HEK293 (cell line): ENCODE measurements around the gene ST3GAL5.

Source experiments
- CTCF ChIA-PET: fragments of 350-600 bp; formaldehyde crosslinking; extraction: SDS; loops from one replicate; lab custom pipeline; 2021; ENCODE audit warnings: antibody characterized with exemption; lab: Yijun Ruan, JAX
- POLR2A ChIA-PET: fragments of 300-600 bp; formaldehyde crosslinking; extraction: SDS; loops from one replicate; lab custom pipeline; 2020; ENCODE audit warnings: antibody characterized with exemption, inconsistent platforms; lab: Yijun Ruan, JAX
- H3K27ac ChIP-seq: fragments of 200-500 bp; sonication (Bioruptor generic); 2 replicates; pipeline ENCODE4 v1.5.1; 2014; ENCODE audit warnings: low read depth, low read length, control low read depth, inconsistent platforms; ENCODE audit errors: extremely low read depth
- H3K36me3 ChIP-seq, 2 experiments: fragments of 200-500 bp in 1 of 2; sonication (Bioruptor generic) in 1 of 2; 1 replicate in 1 of 2; 2 replicates in 1 of 2; pipeline ENCODE4 v1.5.1; 2014 to 2017; ENCODE audit warnings: inconsistent platforms in 2 of 2, low read length in 2 of 2; ENCODE audit not compliant: control insufficient read depth in 2 of 2, insufficient read depth in 1 of 2
- H3K4me1 ChIP-seq: fragments of 200-500 bp; sonication (Bioruptor generic); 2 replicates; pipeline ENCODE4 v1.5.1; 2014; ENCODE audit warnings: mild to moderate bottlenecking, low read length, inconsistent platforms; ENCODE audit not compliant: control insufficient read depth, insufficient read depth
- H3K4me3 ChIP-seq: 2 replicates; pipeline ENCODE4 v1.5.1; 2011; ENCODE audit warnings: low read depth, mild to moderate bottlenecking, control low read depth, low read length, moderate library complexity
- H3K9me3 ChIP-seq: fragments of 200-500 bp; sonication (Bioruptor generic); 2 replicates; pipeline ENCODE4 v1.5.1; 2014; ENCODE audit warnings: low read depth, low read length, inconsistent platforms; ENCODE audit not compliant: control insufficient read depth, insufficient read depth
- KLF8 ChIP-seq: fragments of 450-650 bp; formaldehyde crosslinking; IDR thresholded peaks from 2 replicates; pipeline ENCODE4 v1.5.1; 2016; ENCODE audit warnings: missing biosample characterization, missing genetic modification characterization
- ZNF157 ChIP-seq: fragments of 450-650 bp; formaldehyde crosslinking; IDR thresholded peaks from 2 replicates; pipeline ENCODE4 v1.5.1; 2016; ENCODE audit warnings: missing biosample characterization, missing genetic modification characterization
- ZNF169 ChIP-seq: fragments of 450-650 bp; formaldehyde crosslinking; IDR thresholded peaks from 2 replicates; pipeline ENCODE4 v1.5.1; 2016; ENCODE audit warnings: missing biosample characterization, missing genetic modification characterization
- ZNF239 ChIP-seq: fragments of 450-650 bp; formaldehyde crosslinking; IDR thresholded peaks from 2 replicates; pipeline ENCODE4 v1.5.1; 2016; ENCODE audit warnings: missing biosample characterization, missing genetic modification characterization
- ZNF48 ChIP-seq: fragments of 450-650 bp; formaldehyde crosslinking; IDR thresholded peaks from 2 replicates; pipeline ENCODE4 v1.5.1; 2016; ENCODE audit warnings: missing biosample characterization, missing genetic modification characterization
- ZNF558 ChIP-seq: fragments of 450-650 bp; formaldehyde crosslinking; IDR thresholded peaks from 2 replicates; pipeline ENCODE4 v1.5.1; 2016; ENCODE audit warnings: missing biosample characterization, missing genetic modification characterization
- ZNF701 ChIP-seq: fragments of 450-650 bp; formaldehyde crosslinking; IDR thresholded peaks from 2 replicates; pipeline ENCODE4 v1.5.1; 2016; ENCODE audit warnings: missing biosample characterization, missing genetic modification characterization
- ZNF777 ChIP-seq: fragments of 450-650 bp; formaldehyde crosslinking; IDR thresholded peaks from 2 replicates; pipeline ENCODE4 v1.5.1; 2017; ENCODE audit warnings: missing biosample characterization, missing genetic modification characterization, borderline replicate concordance
- ZSCAN16 ChIP-seq: fragments of 450-650 bp; formaldehyde crosslinking; IDR thresholded peaks from 2 replicates; pipeline ENCODE4 v1.5.1; 2016; ENCODE audit warnings: missing biosample characterization, missing genetic modification characterization
- TF ChIP-seq, protein P1 (sequence below): fragments of 450-650 bp; formaldehyde crosslinking; IDR thresholded peaks from 2 replicates; pipeline ENCODE4 v1.5.1; 2017; ENCODE audit warnings: missing biosample characterization, missing genetic modification characterization
- TF ChIP-seq, protein P2 (sequence below): fragments of 450-650 bp; formaldehyde crosslinking; IDR thresholded peaks from 2 replicates; pipeline ENCODE4 v1.5.1; 2017; ENCODE audit warnings: missing biosample characterization, mild to moderate bottlenecking, missing genetic modification characterization, moderate library complexity
- TF ChIP-seq, protein P3 (sequence below): fragments of 450-650 bp; formaldehyde crosslinking; IDR thresholded peaks from 2 replicates; pipeline ENCODE4 v1.5.1; 2016; ENCODE audit warnings: missing biosample characterization, missing genetic modification characterization
- TF ChIP-seq, protein P4 (sequence below): fragments of 450-650 bp; formaldehyde crosslinking; IDR thresholded peaks from 2 replicates; pipeline ENCODE4 v1.5.1; 2016; ENCODE audit warnings: missing biosample characterization, missing genetic modification characterization

ST3GAL5 gene

DNA sequence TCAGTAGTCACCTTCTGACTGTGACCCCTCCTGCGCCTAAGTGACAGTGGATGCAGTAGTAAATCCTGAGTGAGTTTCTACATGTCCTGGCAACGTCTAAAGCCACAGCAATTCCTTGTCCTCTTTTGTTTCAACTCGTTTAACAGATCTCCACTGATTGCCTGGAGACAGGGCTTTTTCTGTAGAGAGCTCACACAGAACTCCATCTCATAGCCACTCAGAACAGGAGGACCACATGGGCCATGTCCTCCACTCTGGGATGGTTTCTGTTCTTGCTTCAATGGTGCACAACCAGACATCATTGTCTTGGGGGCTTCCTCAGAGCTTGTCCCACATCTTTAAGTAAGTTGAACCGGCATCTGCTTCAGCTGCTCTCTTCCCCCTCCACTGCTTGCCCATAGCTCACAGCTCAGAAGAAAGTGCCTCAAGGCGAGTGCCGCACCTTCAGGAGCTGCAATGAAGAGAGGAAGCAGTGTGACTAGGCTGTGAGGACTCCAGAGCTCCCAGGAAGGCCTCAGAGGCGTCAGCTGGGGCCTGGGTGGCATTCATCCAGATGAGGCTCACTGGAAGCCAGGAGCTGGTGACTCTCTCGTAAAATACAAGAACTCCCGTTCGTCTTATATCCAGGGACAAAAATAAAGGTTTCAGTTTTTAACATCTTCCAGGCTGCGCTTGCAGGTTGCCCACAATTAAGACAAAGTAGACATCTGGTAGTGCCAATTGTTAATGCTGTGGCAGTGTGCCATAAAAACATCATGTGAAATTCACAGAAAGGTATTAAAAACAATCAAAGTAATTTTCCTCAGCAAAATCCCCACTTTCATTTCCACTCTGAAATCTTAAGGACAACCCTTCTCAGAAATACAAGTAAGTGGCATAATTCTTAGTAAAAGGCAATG is 37.3 kb downstream of the ST3GAL5 start:
- H3K27ac ChIP-seq: no peak overlapping the region
- no peaks in the 10 kb centered on the region for H3K9me3 ChIP-seq
- ChIA-PET POLR2A (no interaction called here), CTCF (interaction anchor here (0.6 to 1.0 kb wide), 2 partner anchors 8 to 12 kb away, joined by 3 read pairs; no protein-coding TSS in a partner anchor)
- no peak for TF ChIP-seq ZNF169
- TF ChIP-seq, protein P1, sequence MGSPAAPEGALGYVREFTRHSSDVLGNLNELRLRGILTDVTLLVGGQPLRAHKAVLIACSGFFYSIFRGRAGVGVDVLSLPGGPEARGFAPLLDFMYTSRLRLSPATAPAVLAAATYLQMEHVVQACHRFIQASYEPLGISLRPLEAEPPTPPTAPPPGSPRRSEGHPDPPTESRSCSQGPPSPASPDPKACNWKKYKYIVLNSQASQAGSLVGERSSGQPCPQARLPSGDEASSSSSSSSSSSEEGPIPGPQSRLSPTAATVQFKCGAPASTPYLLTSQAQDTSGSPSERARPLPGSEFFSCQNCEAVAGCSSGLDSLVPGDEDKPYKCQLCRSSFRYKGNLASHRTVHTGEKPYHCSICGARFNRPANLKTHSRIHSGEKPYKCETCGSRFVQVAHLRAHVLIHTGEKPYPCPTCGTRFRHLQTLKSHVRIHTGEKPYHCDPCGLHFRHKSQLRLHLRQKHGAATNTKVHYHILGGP (tag by site-specific recombination): no peak
- H3K4me3 ChIP-seq: no peak overlapping the region
- no peaks in the 10 kb centered on the region for H3K4me1 ChIP-seq
- peaks cover 0 to 12% of the 10 kb centered on the region in 2 experiments; a peak in 2 of 3 replicates for H3K36me3 ChIP-seq

DNA sequence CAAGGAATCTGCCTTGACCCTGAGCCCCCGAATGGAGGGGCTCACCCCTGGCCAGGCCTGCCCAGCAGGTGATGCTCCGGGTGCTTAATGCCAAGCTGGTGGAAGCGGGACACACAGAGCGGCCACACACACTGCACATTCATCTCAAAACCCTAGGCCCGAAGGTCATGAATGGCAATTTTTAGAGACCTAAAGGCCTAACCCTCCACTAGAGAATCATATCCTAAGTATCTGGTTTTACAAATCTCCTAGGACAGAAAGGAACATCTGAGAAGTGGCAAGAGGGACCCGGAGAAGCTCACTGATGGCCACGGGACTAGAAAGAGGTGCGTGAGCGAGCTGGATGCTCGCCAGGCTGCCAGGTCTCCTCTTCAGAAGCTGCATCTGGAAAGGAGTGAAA is 38.3 kb downstream of the ST3GAL5 start:
- Histone ChIP-seq H3K4me1 (no peaks in the 10 kb centered on the region), H3K36me3 (peaks cover 0 to 12% of the 10 kb centered on the region in 2 experiments; a peak in 2 of 3 replicates)
- POLR2A ChIA-PET: no interaction called here
- CTCF ChIA-PET: interaction anchor here (0.6 to 1.4 kb wide), 4 partner anchors 23 to 96 kb away, joined by 3 to 6 read pairs (median 4); no protein-coding TSS in a partner anchor
- TF ChIP-seq ZNF48 (tag by site-specific recombination): no peak
- no peak for TF ChIP-seq ZNF777 (tag by site-specific recombination)
- TF ChIP-seq ZNF239 (tag by site-specific recombination): no peak
- no peak for TF ChIP-seq ZNF558 (tag by site-specific recombination)
- TF ChIP-seq, protein P2, sequence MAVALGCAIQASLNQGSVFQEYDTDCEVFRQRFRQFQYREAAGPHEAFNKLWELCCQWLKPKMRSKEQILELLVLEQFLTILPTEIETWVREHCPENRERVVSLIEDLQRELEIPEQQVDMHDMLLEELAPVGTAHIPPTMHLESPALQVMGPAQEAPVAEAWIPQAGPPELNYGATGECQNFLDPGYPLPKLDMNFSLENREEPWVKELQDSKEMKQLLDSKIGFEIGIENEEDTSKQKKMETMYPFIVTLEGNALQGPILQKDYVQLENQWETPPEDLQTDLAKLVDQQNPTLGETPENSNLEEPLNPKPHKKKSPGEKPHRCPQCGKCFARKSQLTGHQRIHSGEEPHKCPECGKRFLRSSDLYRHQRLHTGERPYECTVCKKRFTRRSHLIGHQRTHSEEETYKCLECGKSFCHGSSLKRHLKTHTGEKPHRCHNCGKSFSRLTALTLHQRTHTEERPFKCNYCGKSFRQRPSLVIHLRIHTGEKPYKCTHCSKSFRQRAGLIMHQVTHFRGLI (tag by site-specific recombination): no peak
- TF ChIP-seq ZNF157 (tag by site-specific recombination): no peak
- no peak for TF ChIP-seq KLF8 (tag by site-specific recombination)
- TF ChIP-seq, protein P3, sequence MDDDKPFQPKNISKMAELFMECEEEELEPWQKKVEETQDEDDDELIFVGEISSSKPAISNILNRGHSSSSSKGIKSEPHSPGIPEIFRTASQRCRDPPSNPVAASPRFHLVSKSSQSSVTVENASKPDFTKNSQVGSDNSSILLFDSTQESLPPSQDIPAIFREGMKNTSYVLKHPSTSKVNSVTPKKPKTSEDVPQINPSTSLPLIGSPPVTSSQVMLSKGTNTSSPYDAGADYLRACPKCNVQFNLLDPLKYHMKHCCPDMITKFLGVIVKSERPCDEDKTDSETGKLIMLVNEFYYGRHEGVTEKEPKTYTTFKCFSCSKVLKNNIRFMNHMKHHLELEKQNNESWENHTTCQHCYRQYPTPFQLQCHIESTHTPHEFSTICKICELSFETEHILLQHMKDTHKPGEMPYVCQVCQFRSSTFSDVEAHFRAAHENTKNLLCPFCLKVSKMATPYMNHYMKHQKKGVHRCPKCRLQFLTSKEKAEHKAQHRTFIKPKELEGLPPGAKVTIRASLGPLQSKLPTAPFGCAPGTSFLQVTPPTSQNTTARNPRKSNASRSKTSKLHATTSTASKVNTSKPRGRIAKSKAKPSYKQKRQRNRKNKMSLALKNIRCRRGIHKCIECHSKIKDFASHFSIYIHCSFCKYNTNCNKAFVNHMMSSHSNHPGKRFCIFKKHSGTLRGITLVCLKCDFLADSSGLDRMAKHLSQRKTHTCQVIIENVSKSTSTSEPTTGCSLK (tag by site-specific recombination): no peak
- TF ChIP-seq, protein P4, sequence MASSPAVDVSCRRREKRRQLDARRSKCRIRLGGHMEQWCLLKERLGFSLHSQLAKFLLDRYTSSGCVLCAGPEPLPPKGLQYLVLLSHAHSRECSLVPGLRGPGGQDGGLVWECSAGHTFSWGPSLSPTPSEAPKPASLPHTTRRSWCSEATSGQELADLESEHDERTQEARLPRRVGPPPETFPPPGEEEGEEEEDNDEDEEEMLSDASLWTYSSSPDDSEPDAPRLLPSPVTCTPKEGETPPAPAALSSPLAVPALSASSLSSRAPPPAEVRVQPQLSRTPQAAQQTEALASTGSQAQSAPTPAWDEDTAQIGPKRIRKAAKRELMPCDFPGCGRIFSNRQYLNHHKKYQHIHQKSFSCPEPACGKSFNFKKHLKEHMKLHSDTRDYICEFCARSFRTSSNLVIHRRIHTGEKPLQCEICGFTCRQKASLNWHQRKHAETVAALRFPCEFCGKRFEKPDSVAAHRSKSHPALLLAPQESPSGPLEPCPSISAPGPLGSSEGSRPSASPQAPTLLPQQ (tag by site-specific recombination): no peak
- no peak for TF ChIP-seq ZSCAN16 (tag by site-specific recombination)
- no peak for TF ChIP-seq ZNF701 (tag by site-specific recombination)
- TF ChIP-seq, all 188 proteins: peak for 0
- Histone ChIP-seq H3K4me3 (no peak overlapping the region), H3K9me3 (no peaks in the 10 kb centered on the region), H3K27ac (no peak overlapping the region)
